Sigmoid colon (tissue), 4 donors: ENCODE data around the gene KREMEN2.

ENCODE experiments used
- POLR2A ChIP-seq, 2 donors: fragments of 450-650 bp; IDR thresholded peaks; one replicate each; pipeline ENCODE4 v1.6.1; 2016; ENCODE audit warnings: antibody characterized with exemption in 2 of 2, mild to moderate bottlenecking in 2 of 2, moderate library complexity in 2 of 2
- POLR2AphosphoS5 ChIP-seq, 4 donors: sonication (generic); formaldehyde crosslinking; IDR thresholded peaks; one replicate each; pipeline ENCODE4 v1.6.1; 2017; ENCODE audit warnings: antibody characterized with exemption in 4 of 4
- TF ChIP-seq, protein P1 (sequence below), 4 experiments: fragments of 450-650 bp in 3 of 4; fragments of 200-600 bp in 1 of 4; IDR thresholded peaks; one replicate each; pipeline ENCODE4 v1.5.1; 2016 to 2019; ENCODE audit warnings: antibody characterized with exemption in 4 of 4, mild to moderate bottlenecking in 3 of 4, moderate library complexity in 2 of 4

DNA sequence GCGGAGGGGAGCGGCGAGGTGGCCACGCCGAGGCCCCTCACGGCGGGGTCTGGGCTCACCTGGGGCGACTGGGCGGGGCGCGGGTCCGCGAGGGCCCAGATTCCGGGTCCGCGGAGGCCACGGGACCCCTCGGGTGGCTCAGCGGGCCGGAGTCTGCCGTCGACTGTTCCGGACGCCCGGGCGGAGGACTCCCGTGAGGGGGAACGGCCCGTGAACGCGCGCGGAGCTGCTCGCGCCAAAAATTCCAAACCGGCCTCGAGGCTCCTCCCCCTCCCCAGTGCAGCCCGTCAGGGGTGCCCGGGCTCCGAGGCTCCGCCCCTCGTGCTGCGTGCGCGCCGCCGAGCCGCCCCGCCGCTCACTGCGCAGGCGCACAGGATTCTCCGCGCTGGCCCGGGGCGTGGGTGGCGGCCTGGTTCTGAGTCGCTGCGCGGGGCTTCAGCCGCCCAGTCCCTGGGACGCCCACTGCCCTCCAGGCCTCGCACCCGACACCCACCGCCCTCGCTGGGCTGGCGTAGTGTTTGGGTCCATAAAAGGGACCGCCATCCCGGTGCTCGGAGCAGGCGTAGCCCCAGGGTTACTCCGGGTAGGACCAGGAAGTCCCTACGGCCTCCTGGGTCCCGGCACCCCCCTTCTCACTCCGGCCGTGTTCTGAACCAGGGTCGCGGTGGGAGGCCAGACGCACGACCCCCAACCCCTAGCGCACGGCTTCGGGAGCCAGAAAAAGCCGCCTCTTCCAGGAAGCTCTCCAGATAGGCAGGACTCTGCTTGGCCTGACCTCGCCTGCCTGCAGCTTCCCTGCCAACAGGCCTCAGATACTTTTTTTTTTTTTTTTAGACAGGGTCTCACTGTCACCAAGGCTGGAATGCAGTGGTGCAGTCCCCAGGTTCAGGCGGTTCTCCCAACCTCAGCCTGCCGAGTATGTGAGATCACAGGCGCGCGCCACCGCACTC lies 16.4 kb downstream of the KREMEN2 start, which contains the start of gene PKMYT1:
- TF ChIP-seq, protein P1, sequence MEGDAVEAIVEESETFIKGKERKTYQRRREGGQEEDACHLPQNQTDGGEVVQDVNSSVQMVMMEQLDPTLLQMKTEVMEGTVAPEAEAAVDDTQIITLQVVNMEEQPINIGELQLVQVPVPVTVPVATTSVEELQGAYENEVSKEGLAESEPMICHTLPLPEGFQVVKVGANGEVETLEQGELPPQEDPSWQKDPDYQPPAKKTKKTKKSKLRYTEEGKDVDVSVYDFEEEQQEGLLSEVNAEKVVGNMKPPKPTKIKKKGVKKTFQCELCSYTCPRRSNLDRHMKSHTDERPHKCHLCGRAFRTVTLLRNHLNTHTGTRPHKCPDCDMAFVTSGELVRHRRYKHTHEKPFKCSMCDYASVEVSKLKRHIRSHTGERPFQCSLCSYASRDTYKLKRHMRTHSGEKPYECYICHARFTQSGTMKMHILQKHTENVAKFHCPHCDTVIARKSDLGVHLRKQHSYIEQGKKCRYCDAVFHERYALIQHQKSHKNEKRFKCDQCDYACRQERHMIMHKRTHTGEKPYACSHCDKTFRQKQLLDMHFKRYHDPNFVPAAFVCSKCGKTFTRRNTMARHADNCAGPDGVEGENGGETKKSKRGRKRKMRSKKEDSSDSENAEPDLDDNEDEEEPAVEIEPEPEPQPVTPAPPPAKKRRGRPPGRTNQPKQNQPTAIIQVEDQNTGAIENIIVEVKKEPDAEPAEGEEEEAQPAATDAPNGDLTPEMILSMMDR (IDR thresholded peaks at IDR 0.05): no peak
- peak; percentile 93 to 95 for TF ChIP-seq POLR2A (IDR thresholded peaks at IDR 0.05)
- TF ChIP-seq POLR2AphosphoS5 (IDR thresholded peaks at IDR 0.05): peak; percentile 93 to 99 (median 98)
